GM13977 (cell line): ENCODE results near the gene SHB.

ENCODE experiments used
- DNase-seq: peaks from one replicate; pipeline ENCODE4 v3.0.0; 2012; ENCODE audit warnings: low spot score
- CTCF ChIP-seq: IDR thresholded peaks from 2 replicates; pipeline ENCODE4 v1.5.1; 2012; ENCODE audit warnings: mild to moderate bottlenecking, control low read depth; ENCODE audit not compliant: insufficient read depth; ENCODE audit errors: extremely low read depth, missing control alignments
- in situ Hi-C: fragments of 300-500 bp; cut with MboI; formaldehyde crosslinking; loops from one replicate; pipeline ENCODE4 v1.12.0; 2022; ENCODE audit warnings: low sequenced_read_pairs, low pct_unique_long_range_greater_than_20kb, mixed read lengths, inconsistent platforms; ENCODE audit not compliant: unreplicated experiment

Gene SHB

GRCh38 chr9:37977851-37978480 lies 91.1 kb downstream of the SHB start:
- no peak for TF ChIP-seq CTCF
- in situ Hi-C loops: no loop called here
- DNase-seq: no peak

- DNase-seq: no peak
- in situ Hi-C loops: no loop called here
- TF ChIP-seq CTCF: no peak
These were observed 92.1 kb downstream of the SHB start for GRCh38 chr9:37976714-37977477.

- TF ChIP-seq CTCF: no peak
- in situ Hi-C loops: no loop called here
- no peak for DNase-seq
These were observed 93.4 kb downstream of the SHB start for GRCh38 chr9:37975639-37976038.

- in situ Hi-C loops: no loop called here
- DNase-seq: no peak
- TF ChIP-seq CTCF: no peak
These were observed 94.4 kb downstream of the SHB start for GRCh38 chr9:37974506-37975173.

- TF ChIP-seq CTCF: no peak
- no peak for DNase-seq
- in situ Hi-C loops: no loop called here
These were observed 96.6 kb downstream of the SHB start for GRCh38 chr9:37972351-37972848.

GRCh38 chr9:37971691-37972090 lies 97.3 kb downstream of the SHB start:
- in situ Hi-C loops: no loop called here
- no peak for DNase-seq
- no peak for TF ChIP-seq CTCF
